Heart left ventricle (tissue), 16 donors: Measurements from ENCODE around the gene CCNYL1. TPM values are rescaled to one million over a fixed set of nuclear protein-coding genes. Genes with fewer than 3 reads are reported as not detected.
"Not testable (repeated sequence)": the region's sequence is repeated elsewhere in the genome, so short reads cannot be mapped to it uniquely, and the experiment has no call there.

ENCODE experiments used
- ATAC-seq, 4 donors: fragments of 200-7000 bp; cut with Tn5 transposase; one replicate each; pipeline ENCODE4 v1.9.1; 2020 to 2022; ENCODE audit warnings: moderate library complexity in 4 of 4, mild to moderate bottlenecking in 3 of 4, moderate number of reproducible peaks in 1 of 4
- DNase-seq, 5 donors: peaks; one replicate each; pipeline ENCODE4 v3.0.0-alpha.2; 2020
- H3K27ac ChIP-seq, 12 donors: fragments of 200-600 bp; sonication (generic) in 4 of 12; one replicate each; pipeline versions ENCODE4 v1.5.0 to v1.8.0; 2016 to 2022; ENCODE audit warnings: mild to moderate bottlenecking in 2 of 12
- H3K27me3 ChIP-seq, 9 donors: fragments of 200-600 bp; sonication (generic) in 2 of 9; one replicate each; pipeline versions ENCODE4 v1.5.1 to v1.8.0; 2016 to 2022; ENCODE audit warnings: mild to moderate bottlenecking in 3 of 9
- H3K36me3 ChIP-seq, 9 donors: fragments of 200-600 bp; sonication (generic) in 2 of 9; one replicate each; pipeline versions ENCODE4 v1.5.0 to v1.8.0; 2018 to 2022; ENCODE audit warnings: mild to moderate bottlenecking in 2 of 9
- H3K4me1 ChIP-seq, 12 donors: fragments of 200-600 bp; sonication (generic) in 4 of 12; one replicate each; pipeline versions ENCODE4 v1.5.0 to v1.8.0; 2016 to 2022; ENCODE audit warnings: mild to moderate bottlenecking in 3 of 12
- H3K4me3 ChIP-seq, 12 donors: fragments of 200-600 bp; sonication (generic) in 4 of 12; one replicate each; pipeline versions ENCODE4 v1.5.0 to v1.8.0; 2017 to 2022; ENCODE audit warnings: mild to moderate bottlenecking in 9 of 12, moderate library complexity in 4 of 12
- H3K9me3 ChIP-seq, 12 donors: fragments of 200-600 bp; sonication (generic) in 4 of 12; one replicate each; pipeline versions ENCODE4 v1.5.0 to v1.8.0; 2016 to 2022; ENCODE audit warnings: mild to moderate bottlenecking in 1 of 12
- POLR2A ChIP-seq, 2 donors: fragments of 450-650 bp; IDR thresholded peaks; one replicate each; pipeline ENCODE4 v1.6.1; 2017; ENCODE audit warnings: antibody characterized with exemption in 2 of 2, mild to moderate bottlenecking in 2 of 2, moderate library complexity in 2 of 2
- WGBS, 4 donors: extraction: QIAGEN DNeasy Blood & Tissue Kit in 2 of 4; methylation state at CpG; one replicate each; pipeline versions ENCODE4 v1.1.5 to v1.1.7; 2013 to 2018; 5-methylcytosine and 5-hydroxymethylcytosine counted together
- intact Hi-C, 10 donors: fragments of 100-400 bp; cut with DNase I; formaldehyde crosslinking; loops; one replicate each; pipeline versions ENCODE4 v1.11.1 to v1.14.2; 2022
- polyA plus RNA-seq, 2 donors: library from polyadenylated mRNA; stranded (reverse); fragments of 200-250 nt; gene quantifications; one replicate each; pipeline ENCODE4 v1.2.3, GENCODE V29; 2013
- total RNA-seq, 9 donors: library from RNA; depleted of rRNA in 2 of 9; stranded (reverse); fragments of >200 nt in 2 of 9; fragmentation: NEBNext Ultra II Directional in 3 of 9; extraction: Animal tissue kit (Norgen Biotek cat#: 25700) in 3 of 9; gene quantifications; one replicate each; pipeline versions ENCODE4 v1.1.0 to v1.2.4, GENCODE V29; 2016 to 2023
- TF ChIP-seq, protein P1 (sequence below), 12 donors: fragments of 200-600 bp; sonication (generic) in 4 of 12; IDR thresholded peaks; one replicate each; pipeline versions ENCODE4 v1.5.0 to v1.8.0; 2018 to 2022; ENCODE audit warnings: antibody characterized with exemption in 12 of 12, mild to moderate bottlenecking in 5 of 12
- donor health status: ischemic (EF 13 %, LVEDD 7.1; RV severe dilation, severe dysfunction).
- donor health status: healthy with polysubstance abuse.
- donor health status: DM: no; HTN: yes; CAD: no.
- donor health status: DM: no; HTN: no; CAD: no.
- donor health status: ischemic (EF 25% LVEDD 6.9; RV normal size, moderate dysfunction).
- donor health status: ischemic (EF 25% LVEDD 5.7; RV mildly dilated, moderate dysfunction).
- donor health status: healthy.
- donor health status: DM: yes; HTN: yes; CAD: no.
- donor health status: ischemic (EF 35%, LVEDD 5.7; RV mildly dilated, moderate dysfunction).
- donor health status: nonischemic (EF 11% LVEDD 7.7; RV severe dilation, severe dysfunction).
- donor health status: DM: yes; HTN: yes; CAD: no.
- donor health status: PGD.
- donor health status: ischemic (EF 29% LVEDD 5.4; RV normal size, mild dysfunction).
- donor health status: nonischemic (EF 23%, LVEDD 6.1; RV moderate dilation, normal function).

Gene CCNYL1
- total and polyA plus RNA-seq, 11 donors: 3.9 to 17.5 (median 10.9) TPM

GRCh38 chr2:207718521-207718920, 7.1 kb downstream of the CCNYL1 start:
- intact Hi-C loops: loop anchor here in 5 of 10 donors (10.0 kb wide), 3 partner anchors 94 to 954 kb away; partner anchors contain the start of genes CREB1 (in 3 of the 5), METTL21A (in 3 of the 5), FASTKD2 (in 1 of the 5) and MDH1B (in 1 of the 5)
- H3K4me1 ChIP-seq: peaks cover 0 to 7% (median under 1%) of the 10 kb centered on the region in 12 donors
- no peaks in the 10 kb centered on the region for H3K27me3 ChIP-seq
- no peaks in the 10 kb centered on the region for H3K9me3 ChIP-seq
- TF ChIP-seq, protein P1, sequence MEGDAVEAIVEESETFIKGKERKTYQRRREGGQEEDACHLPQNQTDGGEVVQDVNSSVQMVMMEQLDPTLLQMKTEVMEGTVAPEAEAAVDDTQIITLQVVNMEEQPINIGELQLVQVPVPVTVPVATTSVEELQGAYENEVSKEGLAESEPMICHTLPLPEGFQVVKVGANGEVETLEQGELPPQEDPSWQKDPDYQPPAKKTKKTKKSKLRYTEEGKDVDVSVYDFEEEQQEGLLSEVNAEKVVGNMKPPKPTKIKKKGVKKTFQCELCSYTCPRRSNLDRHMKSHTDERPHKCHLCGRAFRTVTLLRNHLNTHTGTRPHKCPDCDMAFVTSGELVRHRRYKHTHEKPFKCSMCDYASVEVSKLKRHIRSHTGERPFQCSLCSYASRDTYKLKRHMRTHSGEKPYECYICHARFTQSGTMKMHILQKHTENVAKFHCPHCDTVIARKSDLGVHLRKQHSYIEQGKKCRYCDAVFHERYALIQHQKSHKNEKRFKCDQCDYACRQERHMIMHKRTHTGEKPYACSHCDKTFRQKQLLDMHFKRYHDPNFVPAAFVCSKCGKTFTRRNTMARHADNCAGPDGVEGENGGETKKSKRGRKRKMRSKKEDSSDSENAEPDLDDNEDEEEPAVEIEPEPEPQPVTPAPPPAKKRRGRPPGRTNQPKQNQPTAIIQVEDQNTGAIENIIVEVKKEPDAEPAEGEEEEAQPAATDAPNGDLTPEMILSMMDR (IDR thresholded peaks at IDR 0.05): no peak
- TF ChIP-seq POLR2A (IDR thresholded peaks at IDR 0.05): no peak
- peaks cover 0 to 4% (median 0%) of the 10 kb centered on the region in 9 donors for H3K36me3 ChIP-seq
- ATAC-seq: no peak
- no peak overlapping the region for H3K4me3 ChIP-seq
- no peak for DNase-seq
- 64 to 81% (median 76%) methylated on average over 3 of the region's 3 CpGs for WGBS, 4 donors
- H3K27ac ChIP-seq: no peak overlapping the region

GRCh38 chr2:207719008-207719407, 7.6 kb downstream of the CCNYL1 start:
- Histone ChIP-seq H3K27me3 (no peaks in the 10 kb centered on the region), H3K4me1 (peaks cover 0 to 5% (median 0%) of the 10 kb centered on the region in 12 donors), H3K9me3 (no peaks in the 10 kb centered on the region), H3K36me3 (peaks cover 0 to 4% (median 0%) of the 10 kb centered on the region in 9 donors), H3K4me3 (no peak overlapping the region), H3K27ac (no peak overlapping the region)
- intact Hi-C loops: loop anchor here in 5 of 10 donors (10.0 kb wide), 3 partner anchors 94 to 954 kb away; partner anchors contain the start of genes CREB1 (in 3 of the 5), METTL21A (in 3 of the 5), FASTKD2 (in 1 of the 5) and MDH1B (in 1 of the 5)
- TF ChIP-seq POLR2A (IDR thresholded peaks at IDR 0.05): no peak
- TF ChIP-seq, protein P1 (IDR thresholded peaks at IDR 0.05): no peak
- DNase-seq (no peak), ATAC-seq (no peak)
- WGBS, 4 donors: 100% methylated on average over 1 of the region's 1 CpG

DNA sequence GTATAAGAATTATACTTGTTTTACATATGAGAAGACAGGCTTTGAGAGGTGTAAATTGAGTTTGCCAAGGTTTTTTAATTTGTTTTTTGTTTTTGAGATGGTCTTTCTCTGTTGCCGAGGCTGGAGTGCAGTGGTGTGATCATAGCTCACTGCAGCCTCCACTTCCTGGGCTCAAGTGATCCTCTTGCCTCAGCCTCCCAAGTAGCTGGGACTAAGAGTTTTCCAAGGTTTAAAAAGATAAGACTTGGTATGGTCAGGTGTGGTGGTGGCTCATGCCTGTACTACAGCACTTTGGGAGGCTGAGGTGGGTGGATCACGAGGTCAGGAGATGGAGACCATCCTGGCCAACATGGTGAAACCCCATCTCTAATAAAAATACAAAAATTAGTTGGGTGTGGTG, 8.2 kb downstream of the CCNYL1 start:
- WGBS, 4 donors: 96 to 100% (median 99%) methylated on average over 2 of the region's 2 CpGs
- not testable (repeated sequence) for ATAC-seq
- intact Hi-C loops: loop anchor here in 5 of 10 donors (10.0 kb wide), 3 partner anchors 95 to 955 kb away; partner anchors contain the start of genes CREB1 (in 3 of the 5), METTL21A (in 3 of the 5), FASTKD2 (in 1 of the 5) and MDH1B (in 1 of the 5)

GRCh38 chr2:207720517-207721187, 9.2 kb downstream of the CCNYL1 start:
- TF ChIP-seq POLR2A (IDR thresholded peaks at IDR 0.05): no peak
- TF ChIP-seq, protein P1 (IDR thresholded peaks at IDR 0.05): no peak
- Histone ChIP-seq H3K27ac (no peak overlapping the region), H3K4me3 (no peak overlapping the region), H3K36me3 (peaks cover 0 to 4% (median 0%) of the 10 kb centered on the region in 9 donors), H3K27me3 (no peaks in the 10 kb centered on the region), H3K9me3 (no peaks in the 10 kb centered on the region), H3K4me1 (peaks cover 0 to 5% (median 0%) of the 10 kb centered on the region in 12 donors)
- intact Hi-C loops: no loop called here
- DNase-seq (no peak), ATAC-seq (no peak)
- 75 to 95% (median 89%) methylated on average over 6 of the region's 6 CpGs for WGBS, 4 donors

More for the DNA sequence above, 8.2 kb downstream of the CCNYL1 start:
- not testable (repeated sequence) for H3K27me3 ChIP-seq, H3K4me1 ChIP-seq, H3K36me3 ChIP-seq, H3K27ac ChIP-seq, DNase-seq, H3K9me3 ChIP-seq, H3K4me3 ChIP-seq
